ENCODE measurements around the gene KRT32. TPM values are rescaled to one million over a fixed set of nuclear protein-coding genes. Genes with fewer than 3 reads are reported as not detected.

Gene KRT32
- total RNA-seq, 1 experiment from 2014 or later: not detected

DNA sequence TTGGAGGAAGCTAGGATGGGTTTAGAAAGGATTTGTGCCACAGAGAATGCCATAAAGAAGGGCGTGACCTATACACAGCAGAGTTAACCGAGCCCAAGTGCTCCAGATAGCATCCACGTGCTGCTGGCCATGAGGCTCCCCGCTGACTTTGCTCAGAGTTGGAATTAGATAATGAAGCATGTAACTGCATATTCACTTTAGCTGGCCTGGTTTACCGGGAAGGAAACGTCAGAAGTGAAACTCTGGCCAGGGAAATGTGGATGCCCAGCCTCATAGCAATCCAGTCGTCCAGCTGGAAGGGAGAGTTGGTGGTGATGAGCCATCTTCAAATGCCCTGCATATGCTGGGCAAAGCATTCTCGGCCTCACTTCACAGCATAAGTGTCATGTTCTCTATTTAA, 7.7 kb upstream of the KRT32 start:
- no peak for DNase-seq (ENCODE audit: unreplicated experiment)
- Mint-ChIP-seq H3K9me3 (ENCODE audit: unreplicated experiment) (no peaks in the 10 kb centered on the region), H3K36me3 (ENCODE audit: insufficient read depth, unreplicated experiment) (no peaks in the 10 kb centered on the region), H3K27ac (ENCODE audit: low read depth, unreplicated experiment) (no peak overlapping the region), H3K4me3 (ENCODE audit: unreplicated experiment) (no peak overlapping the region), H3K27me3 (ENCODE audit: insufficient read depth, unreplicated experiment) (peaks cover 36% of the 10 kb centered on the region), H3K4me1 (ENCODE audit: insufficient read depth, unreplicated experiment) (no peaks in the 10 kb centered on the region)
- no TSS peak for BruUV-seq (replicated peaks)
- ChIA-PET POLR2A (no interaction called here), CTCF (interaction anchor here (0.6 to 1.3 kb wide), 3 partner anchors 8 to 221 kb away, joined by 3 to 4 read pairs (median 4); no protein-coding TSS in a partner anchor)
- intact Hi-C loops (cut with micrococcal nuclease): no loop called here
- TF ChIP-seq, protein P1, sequence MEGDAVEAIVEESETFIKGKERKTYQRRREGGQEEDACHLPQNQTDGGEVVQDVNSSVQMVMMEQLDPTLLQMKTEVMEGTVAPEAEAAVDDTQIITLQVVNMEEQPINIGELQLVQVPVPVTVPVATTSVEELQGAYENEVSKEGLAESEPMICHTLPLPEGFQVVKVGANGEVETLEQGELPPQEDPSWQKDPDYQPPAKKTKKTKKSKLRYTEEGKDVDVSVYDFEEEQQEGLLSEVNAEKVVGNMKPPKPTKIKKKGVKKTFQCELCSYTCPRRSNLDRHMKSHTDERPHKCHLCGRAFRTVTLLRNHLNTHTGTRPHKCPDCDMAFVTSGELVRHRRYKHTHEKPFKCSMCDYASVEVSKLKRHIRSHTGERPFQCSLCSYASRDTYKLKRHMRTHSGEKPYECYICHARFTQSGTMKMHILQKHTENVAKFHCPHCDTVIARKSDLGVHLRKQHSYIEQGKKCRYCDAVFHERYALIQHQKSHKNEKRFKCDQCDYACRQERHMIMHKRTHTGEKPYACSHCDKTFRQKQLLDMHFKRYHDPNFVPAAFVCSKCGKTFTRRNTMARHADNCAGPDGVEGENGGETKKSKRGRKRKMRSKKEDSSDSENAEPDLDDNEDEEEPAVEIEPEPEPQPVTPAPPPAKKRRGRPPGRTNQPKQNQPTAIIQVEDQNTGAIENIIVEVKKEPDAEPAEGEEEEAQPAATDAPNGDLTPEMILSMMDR (IDR thresholded peaks at IDR 0.05; ENCODE audit: unreplicated experiment): no peak

DNA sequence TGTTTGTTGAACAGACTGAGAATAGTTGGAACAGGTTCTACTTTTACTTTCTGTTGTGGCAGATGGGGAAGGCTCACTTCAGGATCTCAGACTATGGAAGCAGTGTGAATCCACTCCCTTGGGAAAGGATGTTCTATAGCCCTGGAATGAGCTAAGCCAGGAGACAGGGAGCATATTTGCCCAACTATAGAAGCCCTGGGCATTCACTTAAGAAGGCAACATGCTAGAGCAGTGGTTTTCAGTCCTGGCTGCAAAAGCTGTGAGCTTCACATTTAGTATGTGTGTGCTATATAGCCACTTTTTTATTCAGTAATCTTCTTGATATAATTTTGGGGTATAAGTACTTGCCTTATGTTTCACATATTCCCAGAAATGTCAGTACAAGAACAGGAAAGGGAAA, 1.2 kb upstream of the KRT32 start:
- ChIA-PET POLR2A (interaction anchor here (1.2 kb wide), 1 partner anchor 12 kb away, joined by 3 read pairs; no protein-coding TSS in a partner anchor), CTCF (interaction anchor here (0.6 to 0.7 kb wide), 2 partner anchors 15 to 28 kb away, joined by 3 to 4 read pairs; no protein-coding TSS in a partner anchor)
- no TSS peak for BruUV-seq (replicated peaks)
- no peak for DNase-seq (ENCODE audit: unreplicated experiment)
- H3K27ac Mint-ChIP-seq (ENCODE audit: low read depth, unreplicated experiment): no peak overlapping the region
- no peak overlapping the region for H3K4me3 Mint-ChIP-seq (ENCODE audit: unreplicated experiment)
- no peaks in the 10 kb centered on the region for H3K9me3 Mint-ChIP-seq (ENCODE audit: unreplicated experiment)
- intact Hi-C loops (cut with micrococcal nuclease): no loop called here
- H3K27me3 Mint-ChIP-seq (ENCODE audit: insufficient read depth, unreplicated experiment): peaks cover 24% of the 10 kb centered on the region
- TF ChIP-seq, protein P1 (IDR thresholded peaks at IDR 0.05; ENCODE audit: unreplicated experiment): no peak
- peaks cover 9% of the 10 kb centered on the region for H3K4me1 Mint-ChIP-seq (ENCODE audit: insufficient read depth, unreplicated experiment)
- H3K36me3 Mint-ChIP-seq (ENCODE audit: insufficient read depth, unreplicated experiment): no peaks in the 10 kb centered on the region

DNA sequence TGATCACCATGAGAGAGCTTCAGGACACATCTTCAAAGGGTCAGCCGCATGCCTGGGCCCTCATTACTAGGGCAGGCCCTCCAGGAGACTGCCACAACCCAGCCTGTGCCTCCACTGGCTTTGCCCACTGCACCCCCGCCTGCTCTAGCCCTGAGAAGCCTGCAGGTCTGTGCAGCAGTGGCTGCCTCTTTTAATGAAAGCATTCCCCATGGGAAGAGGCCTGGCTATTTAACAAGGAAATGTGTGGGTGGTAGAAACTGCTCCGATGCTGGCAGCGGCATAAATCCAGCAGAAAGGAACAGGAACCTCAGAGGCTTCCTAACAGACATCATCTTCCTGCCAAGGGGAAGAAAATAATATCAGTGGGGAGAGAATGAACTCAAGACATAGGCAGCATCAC, 375 bp upstream of the KRT32 start:
- no TSS peak for BruUV-seq (replicated peaks)
- H3K4me3 Mint-ChIP-seq (ENCODE audit: unreplicated experiment): no peak overlapping the region
- CTCF ChIA-PET: no interaction called here

DNA sequence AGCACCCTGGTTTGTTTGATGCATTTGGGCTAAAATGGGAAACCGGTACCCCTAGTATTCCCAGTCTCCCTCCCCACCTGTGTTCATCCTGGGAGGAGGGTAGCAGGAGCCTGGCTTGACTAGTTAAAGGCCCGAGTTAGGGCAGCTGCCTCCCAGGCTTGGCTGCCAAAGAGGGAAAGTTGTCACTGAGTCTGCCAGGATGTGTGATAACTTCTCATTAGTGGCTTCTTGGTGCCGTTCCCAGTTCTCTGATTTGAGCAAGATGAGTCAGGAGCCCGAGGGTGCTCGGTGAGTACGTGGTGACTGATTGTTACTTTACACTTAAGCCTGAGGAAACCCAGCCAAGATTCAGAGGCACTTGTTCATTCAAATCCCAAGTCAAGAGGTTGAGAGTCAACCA, 2.5 kb downstream of the KRT32 start:
- peak; percentile 99 for DNase-seq (ENCODE audit: unreplicated experiment)
- CTCF ChIA-PET: no interaction called here
- POLR2A ChIA-PET: interaction anchor here (1.1 to 1.7 kb wide), 2 partner anchors 18 to 44 kb away, joined by 3 to 6 read pairs; no protein-coding TSS in a partner anchor
- TF ChIP-seq, protein P1 (IDR thresholded peaks at IDR 0.05; ENCODE audit: unreplicated experiment): no peak
- Mint-ChIP-seq H3K9me3 (ENCODE audit: unreplicated experiment) (no peaks in the 10 kb centered on the region), H3K36me3 (ENCODE audit: insufficient read depth, unreplicated experiment) (no peaks in the 10 kb centered on the region), H3K27ac (ENCODE audit: low read depth, unreplicated experiment) (peak overlapping the region; percentile 46), H3K4me1 (ENCODE audit: insufficient read depth, unreplicated experiment) (peaks cover 9% of the 10 kb centered on the region), H3K27me3 (ENCODE audit: insufficient read depth, unreplicated experiment) (peaks cover 13% of the 10 kb centered on the region), H3K4me3 (ENCODE audit: unreplicated experiment) (peak overlapping the region; percentile 4)
- no TSS peak for BruUV-seq (replicated peaks)
- intact Hi-C loops (cut with micrococcal nuclease): no loop called here

More for the DNA sequence above, 375 bp upstream of the KRT32 start:
- intact Hi-C loops (cut with micrococcal nuclease): no loop called here
- peak; percentile 26 for DNase-seq (ENCODE audit: unreplicated experiment)
- Mint-ChIP-seq H3K4me1 (ENCODE audit: insufficient read depth, unreplicated experiment) (peaks cover 9% of the 10 kb centered on the region), H3K36me3 (ENCODE audit: insufficient read depth, unreplicated experiment) (no peaks in the 10 kb centered on the region), H3K27ac (ENCODE audit: low read depth, unreplicated experiment) (no peak overlapping the region), H3K9me3 (ENCODE audit: unreplicated experiment) (no peaks in the 10 kb centered on the region), H3K27me3 (ENCODE audit: insufficient read depth, unreplicated experiment) (peaks cover 17% of the 10 kb centered on the region)
- TF ChIP-seq, protein P1 (IDR thresholded peaks at IDR 0.05; ENCODE audit: unreplicated experiment): no peak
- POLR2A ChIA-PET: interaction anchor here (1.2 kb wide), 1 partner anchor 13 kb away, joined by 3 read pairs; no protein-coding TSS in a partner anchor
